Adrenal gland (tissue), 12 donors: ENCODE measurements around the gene RNLS. TPM values are rescaled to one million over a fixed set of nuclear protein-coding genes. Genes with fewer than 3 reads are reported as not detected.

ENCODE experiments used
- DNase-seq, 7 donors: peaks; one replicate each; pipeline ENCODE4 v3.0.0-alpha.2; 2019 to 2020
- H3K27ac ChIP-seq, 5 donors: fragments of 200-600 bp; sonication (generic) in 4 of 5; 1 replicate in 3 of 5; 2 replicates in 2 of 5; pipeline versions ENCODE4 v1.5.1 to v1.8.0; 2016 to 2020; ENCODE audit warnings: mild to moderate bottlenecking in 1 of 5
- H3K27me3 ChIP-seq: fragments of 200-600 bp; 2 replicates; pipeline ENCODE4 v1.8.0; 2021
- H3K36me3 ChIP-seq, 2 donors: fragments of 200-600 bp; replicated peaks in 1 of 2; 1 replicate in 1 of 2; 2 replicates in 1 of 2; pipeline versions ENCODE4 v1.5.1 to v1.8.0; 2018 to 2022
- H3K4me1 ChIP-seq, 2 donors: fragments of 200-600 bp; replicated peaks in 1 of 2; 1 replicate in 1 of 2; 2 replicates in 1 of 2; pipeline versions ENCODE4 v1.5.1 to v1.8.0; 2018 to 2021
- H3K4me3 ChIP-seq, 4 donors: fragments of 200-600 bp; sonication (generic) in 3 of 4; one replicate each; pipeline ENCODE4 v1.5.1; 2016 to 2018
- H3K9me3 ChIP-seq, 3 donors: fragments of 200-600 bp; sonication (generic) in 1 of 3; replicated peaks in 1 of 3; 1 replicate in 2 of 3; 2 replicates in 1 of 3; pipeline versions ENCODE4 v1.5.1 to v1.8.0; 2016 to 2021
- POLR2A ChIP-seq, 2 donors: fragments of 450-650 bp; IDR thresholded peaks; one replicate each; pipeline ENCODE4 v1.6.1; 2017; ENCODE audit warnings: antibody characterized with exemption in 2 of 2, mild to moderate bottlenecking in 2 of 2, moderate library complexity in 1 of 2
- WGBS, 4 donors: extraction: QIAGEN DNeasy Blood & Tissue Kit in 2 of 4; methylation state at CpG; one replicate each; pipeline versions ENCODE4 v1.1.5 to v1.1.7; 2013 to 2017; 5-methylcytosine and 5-hydroxymethylcytosine counted together
- intact Hi-C, 2 donors: fragments of 100-400 bp; cut with DNase I; formaldehyde crosslinking; loops; one replicate each; pipeline versions ENCODE4 v1.14.1 to v1.15.0; 2022 to 2023
- polyA plus RNA-seq, 3 donors: library from polyadenylated mRNA; stranded (reverse); fragments of 200-250 nt in 2 of 3; fragments of 350-450 nt in 1 of 3; fragmentation: Illumina TruSeq in 1 of 3; extraction: RNeasy Lipid Tissue Mini Kit (QIAGEN cat#74804) in 1 of 3; gene quantifications; one replicate each; pipeline ENCODE4 v1.2.3, GENCODE V29; 2013 to 2014
- total RNA-seq, 9 donors: library from RNA; depleted of rRNA in 4 of 9; stranded (reverse); fragments of >200 nt in 4 of 9; fragments of 120-200 nt in 1 of 9; fragmentation: NEBNext Ultra II Directional in 1 of 9; extraction: Animal tissue kit (Norgen Biotek cat#: 25700) in 1 of 9; gene quantifications; one replicate each; pipeline versions ENCODE4 v1.1.0 to v1.2.4, GENCODE V29; 2013 to 2023
- TF ChIP-seq, protein P1 (sequence below), 6 experiments: fragments of 450-650 bp in 4 of 6; fragments of 200-600 bp in 2 of 6; sonication (generic) in 1 of 6; IDR thresholded peaks; 1 replicate in 5 of 6; 2 replicates in 1 of 6; pipeline versions ENCODE4 v1.5.1 to v1.8.0; 2016 to 2021; ENCODE audit warnings: antibody characterized with exemption in 6 of 6, mild to moderate bottlenecking in 2 of 6, moderate library complexity in 1 of 6
- donor health status: healthy with polysubstance abuse.
- donor health status: Bipolar disorder and iron deficiency.
- donor health status: DM: yes; HTN: yes; CAD: no.
- donor health status: DM: no; HTN: no; CAD: no.
- donor health status: DM: no; HTN: no; CAD: no.
- donor health status: DM: yes; HTN: yes; CAD: no.

Gene RNLS
- total and polyA plus RNA-seq, 12 donors: 7.2 to 51.3 (median 27.9) TPM

DNA sequence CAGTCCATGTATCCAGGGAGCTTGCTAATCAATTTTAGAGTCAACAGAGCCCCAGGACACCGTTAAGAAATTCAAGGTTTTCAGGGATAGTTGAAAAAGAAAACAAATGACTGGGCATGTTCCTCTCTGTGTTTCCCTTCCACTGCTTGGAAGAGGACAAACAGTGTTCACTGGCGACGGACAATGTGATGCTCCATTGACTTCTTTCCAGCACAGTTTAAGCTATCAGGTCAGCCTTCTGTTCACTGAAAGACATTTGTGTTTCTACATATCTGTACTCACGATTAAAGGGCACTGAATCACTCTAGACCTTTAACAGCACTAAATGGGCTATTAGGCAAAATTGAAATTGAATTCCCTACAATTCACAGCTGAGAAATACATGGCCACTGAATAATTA lies 123.6 kb downstream of the RNLS start:
- WGBS, 4 donors: 45 to 68% (median 64%) methylated on average over 4 of the region's 4 CpGs
- DNase-seq: no peak
- intact Hi-C loops: no loop called here

DNA sequence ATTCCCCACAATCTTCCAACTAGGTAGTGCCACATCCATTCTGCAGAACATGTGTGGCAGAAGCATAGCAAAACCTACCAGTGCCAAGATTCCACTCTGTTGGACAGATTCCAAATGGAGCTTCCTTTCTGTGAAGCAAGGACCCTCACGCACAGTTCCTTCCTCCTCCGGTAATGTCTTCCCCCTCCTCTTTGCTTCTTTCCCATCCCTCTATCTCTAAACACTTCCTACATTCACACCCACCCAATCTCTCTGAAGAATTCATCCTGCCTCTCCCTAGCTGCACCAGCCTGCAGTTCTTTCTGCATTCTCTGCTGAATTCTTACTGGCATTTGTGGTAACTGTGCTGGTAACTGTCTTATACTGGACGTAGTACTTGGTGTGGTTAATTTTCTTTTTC lies 124.9 kb downstream of the RNLS start:
- Histone ChIP-seq H3K9me3 (no peaks in the 10 kb centered on the region), H3K36me3 (no peaks in the 10 kb centered on the region), H3K27me3 (no peaks in the 10 kb centered on the region), H3K4me1 (no peaks in the 10 kb centered on the region), H3K4me3 (no peak overlapping the region), H3K27ac (no peak overlapping the region)
- TF ChIP-seq, protein P1, sequence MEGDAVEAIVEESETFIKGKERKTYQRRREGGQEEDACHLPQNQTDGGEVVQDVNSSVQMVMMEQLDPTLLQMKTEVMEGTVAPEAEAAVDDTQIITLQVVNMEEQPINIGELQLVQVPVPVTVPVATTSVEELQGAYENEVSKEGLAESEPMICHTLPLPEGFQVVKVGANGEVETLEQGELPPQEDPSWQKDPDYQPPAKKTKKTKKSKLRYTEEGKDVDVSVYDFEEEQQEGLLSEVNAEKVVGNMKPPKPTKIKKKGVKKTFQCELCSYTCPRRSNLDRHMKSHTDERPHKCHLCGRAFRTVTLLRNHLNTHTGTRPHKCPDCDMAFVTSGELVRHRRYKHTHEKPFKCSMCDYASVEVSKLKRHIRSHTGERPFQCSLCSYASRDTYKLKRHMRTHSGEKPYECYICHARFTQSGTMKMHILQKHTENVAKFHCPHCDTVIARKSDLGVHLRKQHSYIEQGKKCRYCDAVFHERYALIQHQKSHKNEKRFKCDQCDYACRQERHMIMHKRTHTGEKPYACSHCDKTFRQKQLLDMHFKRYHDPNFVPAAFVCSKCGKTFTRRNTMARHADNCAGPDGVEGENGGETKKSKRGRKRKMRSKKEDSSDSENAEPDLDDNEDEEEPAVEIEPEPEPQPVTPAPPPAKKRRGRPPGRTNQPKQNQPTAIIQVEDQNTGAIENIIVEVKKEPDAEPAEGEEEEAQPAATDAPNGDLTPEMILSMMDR (IDR thresholded peaks at IDR 0.05): no peak
- TF ChIP-seq POLR2A (IDR thresholded peaks at IDR 0.05): no peak
- 60 to 77% (median 72%) methylated on average over 3 of the region's 3 CpGs for WGBS, 4 donors
- intact Hi-C loops: no loop called here
- DNase-seq: peak in 1 of 7 donors; percentile 2

More for the DNA sequence above, 123.6 kb downstream of the RNLS start:
- no peaks in the 10 kb centered on the region for H3K9me3 ChIP-seq
- no peak overlapping the region for H3K4me3 ChIP-seq
- H3K27ac ChIP-seq: no peak overlapping the region
- TF ChIP-seq POLR2A (IDR thresholded peaks at IDR 0.05): no peak
- TF ChIP-seq, protein P1 (IDR thresholded peaks at IDR 0.05): no peak
- no peaks in the 10 kb centered on the region for H3K4me1 ChIP-seq
- no peaks in the 10 kb centered on the region for H3K36me3 ChIP-seq
- H3K27me3 ChIP-seq: no peaks in the 10 kb centered on the region

DNA sequence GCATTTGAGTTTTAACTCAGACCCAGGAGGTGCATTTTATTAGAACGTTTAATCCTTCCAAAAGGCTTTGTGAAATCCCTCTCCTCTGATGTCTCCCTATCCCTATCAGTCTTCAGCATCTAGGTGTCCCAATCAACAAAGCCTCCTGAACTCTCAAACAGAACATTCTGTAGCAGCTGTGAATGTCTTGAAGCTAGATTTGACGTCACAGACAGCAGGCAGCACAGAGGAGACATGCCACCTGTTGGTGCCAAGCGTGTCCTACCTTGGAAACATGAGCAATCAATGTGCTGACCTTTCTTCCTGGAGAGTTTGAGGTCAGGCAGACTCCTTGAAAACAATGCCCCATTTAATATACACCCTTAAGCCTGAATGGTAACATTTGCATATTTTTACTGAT lies 125.5 kb downstream of the RNLS start:
- intact Hi-C loops: no loop called here
- H3K4me3 ChIP-seq: no peak overlapping the region

DNA sequence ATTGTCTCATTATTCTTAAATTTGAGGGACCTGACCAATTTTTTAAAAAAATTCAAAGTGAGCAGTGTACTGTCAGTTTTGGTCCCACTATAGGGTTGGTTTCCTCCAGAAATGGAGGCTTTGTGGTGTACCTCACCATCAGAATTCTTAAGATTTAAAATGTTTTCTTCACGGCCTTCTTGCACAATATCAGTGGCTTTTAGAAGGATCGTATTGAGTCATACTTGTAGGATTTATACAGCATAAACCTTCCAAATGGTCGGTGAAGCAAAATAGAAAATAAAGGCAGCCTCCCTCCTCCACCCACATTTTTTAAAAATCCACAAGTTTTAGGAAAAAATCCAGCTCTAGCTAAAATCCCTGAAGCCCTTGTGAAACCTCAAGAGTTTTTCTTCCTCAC lies 126.4 kb downstream of the RNLS start:
- 79 to 86% (median 81%) methylated on average over 3 of the region's 3 CpGs for WGBS, 4 donors
- Histone ChIP-seq H3K27ac (no peak overlapping the region), H3K9me3 (no peaks in the 10 kb centered on the region), H3K36me3 (no peaks in the 10 kb centered on the region), H3K4me3 (no peak overlapping the region), H3K27me3 (no peaks in the 10 kb centered on the region), H3K4me1 (no peaks in the 10 kb centered on the region)
- intact Hi-C loops: no loop called here
- no peak for DNase-seq
- TF ChIP-seq, protein P1 (IDR thresholded peaks at IDR 0.05): no peak
- TF ChIP-seq POLR2A (IDR thresholded peaks at IDR 0.05): no peak

More for the DNA sequence above, 125.5 kb downstream of the RNLS start:
- no peak for DNase-seq
- Histone ChIP-seq H3K4me1 (no peaks in the 10 kb centered on the region), H3K9me3 (no peaks in the 10 kb centered on the region), H3K27me3 (no peaks in the 10 kb centered on the region), H3K27ac (no peak overlapping the region), H3K36me3 (no peaks in the 10 kb centered on the region)
- 80 to 96% (median 89%) methylated on average over 3 of the region's 3 CpGs for WGBS, 4 donors
- TF ChIP-seq POLR2A (IDR thresholded peaks at IDR 0.05): no peak
- TF ChIP-seq, protein P1 (IDR thresholded peaks at IDR 0.05): no peak
